ENCODE measurements around the gene PLEKHA8. TPM values are rescaled to one million over a fixed set of nuclear protein-coding genes. Genes with fewer than 3 reads are reported as not detected.

PLEKHA8 gene
- total RNA-seq, 1 donor from 2014 or later: 17.1 TPM

GRCh38 chr7:30147785-30148184 lies 119.6 kb downstream of the PLEKHA8 start:
- Histone ChIP-seq H3K36me3 (ENCODE audit: control insufficient read depth, insufficient read depth, low read length) (peaks cover 14% of the 10 kb centered on the region), H3K4me3 (ENCODE audit: low read depth, low read length) (no peak overlapping the region), H3K27me3 (ENCODE audit: control insufficient read depth, insufficient read depth, low read length) (no peaks in the 10 kb centered on the region)
- no peak for FAIRE-seq
- no peak for DNase-seq (ENCODE audit: low read depth)
- no peak for TF ChIP-seq CTCF (IDR thresholded peaks at IDR 0.05; ENCODE audit: insufficient read depth, low read length, severe bottlenecking)

- Histone ChIP-seq H3K4me3 (ENCODE audit: low read depth, low read length) (no peak overlapping the region), H3K36me3 (ENCODE audit: control insufficient read depth, insufficient read depth, low read length) (peaks cover 14% of the 10 kb centered on the region), H3K27me3 (ENCODE audit: control insufficient read depth, insufficient read depth, low read length) (no peaks in the 10 kb centered on the region)
- no peak for DNase-seq (ENCODE audit: low read depth)
- no peak for FAIRE-seq
- TF ChIP-seq CTCF (IDR thresholded peaks at IDR 0.05; ENCODE audit: insufficient read depth, low read length, severe bottlenecking): no peak
These were observed 120.2 kb downstream of the PLEKHA8 start for GRCh38 chr7:30148426-30148825.

DNA sequence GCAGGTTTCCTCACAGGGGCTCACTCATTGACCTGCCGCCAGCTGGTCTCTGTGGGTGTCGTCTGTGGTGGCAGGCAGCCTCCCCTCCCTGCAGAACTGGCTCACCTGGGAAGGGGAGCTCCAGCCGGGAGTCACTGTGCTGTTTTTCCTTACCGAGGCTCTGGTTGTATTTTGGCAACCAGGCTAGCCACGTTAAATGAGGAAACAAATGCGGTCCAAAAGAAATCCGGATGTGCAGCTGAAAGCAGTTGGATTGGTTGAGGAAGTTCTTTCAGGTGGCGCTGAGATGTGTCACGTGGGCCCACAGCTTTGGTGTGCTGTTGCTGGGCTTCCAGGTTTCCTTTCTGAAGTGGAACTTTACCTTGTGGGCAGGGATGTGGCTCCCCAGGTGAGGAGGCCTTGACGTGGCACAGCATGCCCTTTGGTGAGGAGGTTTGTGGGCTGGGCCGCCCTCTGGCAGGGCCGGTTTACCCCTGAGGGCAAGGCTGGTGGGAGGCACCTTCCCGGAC lies 120.8 kb downstream of the PLEKHA8 start:
- no peak for FAIRE-seq
- Histone ChIP-seq H3K27me3 (ENCODE audit: control insufficient read depth, insufficient read depth, low read length) (no peaks in the 10 kb centered on the region), H3K4me3 (ENCODE audit: low read depth, low read length) (no peak overlapping the region), H3K36me3 (ENCODE audit: control insufficient read depth, insufficient read depth, low read length) (peaks cover 14% of the 10 kb centered on the region)
- no peak for TF ChIP-seq CTCF (IDR thresholded peaks at IDR 0.05; ENCODE audit: insufficient read depth, low read length, severe bottlenecking)
- DNase-seq (ENCODE audit: low read depth): peak; percentile 59

- H3K27me3 ChIP-seq (ENCODE audit: control insufficient read depth, insufficient read depth, low read length): no peaks in the 10 kb centered on the region
- DNase-seq (ENCODE audit: low read depth) (no peak), FAIRE-seq (no peak)
- no peak for TF ChIP-seq CTCF (IDR thresholded peaks at IDR 0.05; ENCODE audit: insufficient read depth, low read length, severe bottlenecking)
- H3K36me3 ChIP-seq (ENCODE audit: control insufficient read depth, insufficient read depth, low read length): peaks cover 14% of the 10 kb centered on the region
- H3K4me3 ChIP-seq (ENCODE audit: low read depth, low read length): no peak overlapping the region
These were observed 121.5 kb downstream of the PLEKHA8 start for GRCh38 chr7:30149640-30150272.

DNA sequence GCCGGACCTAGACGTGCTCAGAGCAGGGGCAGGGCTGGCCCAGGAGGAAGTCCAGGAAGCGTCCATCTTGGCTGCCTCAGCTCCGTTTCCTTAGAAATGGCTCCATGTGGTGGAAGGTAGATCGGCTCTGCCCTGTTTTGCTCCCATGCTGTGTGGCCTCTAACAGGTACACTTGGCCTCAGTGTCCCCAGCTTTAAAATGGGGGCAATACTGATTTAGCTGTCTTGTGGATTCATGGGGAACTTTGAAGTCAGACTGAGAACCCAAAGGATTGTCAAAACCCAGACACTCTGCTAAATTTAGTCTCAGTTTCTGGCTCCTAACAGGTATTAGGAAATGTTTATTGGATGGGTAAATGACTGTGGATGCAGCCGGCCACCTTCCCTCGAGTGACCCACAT lies 122.5 kb downstream of the PLEKHA8 start:
- Histone ChIP-seq H3K4me3 (ENCODE audit: low read depth, low read length) (no peak overlapping the region), H3K36me3 (ENCODE audit: control insufficient read depth, insufficient read depth, low read length) (peaks cover 14% of the 10 kb centered on the region), H3K27me3 (ENCODE audit: control insufficient read depth, insufficient read depth, low read length) (no peaks in the 10 kb centered on the region)
- FAIRE-seq (no peak), DNase-seq (ENCODE audit: low read depth) (no peak)
- no peak for TF ChIP-seq CTCF (IDR thresholded peaks at IDR 0.05; ENCODE audit: insufficient read depth, low read length, severe bottlenecking)

- Histone ChIP-seq H3K27me3 (ENCODE audit: control insufficient read depth, insufficient read depth, low read length) (no peaks in the 10 kb centered on the region), H3K4me3 (ENCODE audit: low read depth, low read length) (no peak overlapping the region), H3K36me3 (ENCODE audit: control insufficient read depth, insufficient read depth, low read length) (peaks cover 10% of the 10 kb centered on the region)
- FAIRE-seq: no peak
- no peak for TF ChIP-seq CTCF (IDR thresholded peaks at IDR 0.05; ENCODE audit: insufficient read depth, low read length, severe bottlenecking)
- no peak for DNase-seq (ENCODE audit: low read depth)
These were observed 125.9 kb downstream of the PLEKHA8 start for GRCh38 chr7:30154111-30154587.

All from bronchial epithelial cell (primary cell).